CD1c-positive myeloid dendritic cell (primary cell): ENCODE measurements around the gene RAP1GDS1.
"Not testable (repeated sequence)": the region's sequence is repeated elsewhere in the genome, so short reads cannot be mapped to it uniquely, and the experiment has no call there.

Experiments used
- DNase-seq: peaks from one replicate; pipeline ENCODE4 v3.0.0-alpha.2; 2016; ENCODE audit errors: extremely low spot score

The RAP1GDS1 gene

DNA sequence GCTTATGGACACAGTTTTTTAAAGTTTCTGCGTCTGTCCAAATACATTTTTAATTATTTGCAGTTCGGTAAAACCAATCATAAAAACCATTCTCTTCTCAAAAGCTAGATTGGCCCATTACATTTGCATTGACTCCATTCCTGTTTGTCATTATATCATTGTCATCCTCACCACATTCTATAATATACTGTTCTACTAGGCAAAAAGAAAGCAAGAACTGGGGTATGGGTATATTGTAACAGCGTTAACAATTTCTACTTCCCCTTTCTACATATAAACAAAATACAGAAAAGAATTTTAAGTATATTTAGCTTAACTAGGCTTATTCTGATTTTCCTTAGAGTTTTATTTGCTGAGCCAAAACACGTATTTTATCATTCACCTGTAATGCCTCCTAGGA, 91.8 kb downstream of the RAP1GDS1 start:
- peak; percentile 2 for DNase-seq

DNA sequence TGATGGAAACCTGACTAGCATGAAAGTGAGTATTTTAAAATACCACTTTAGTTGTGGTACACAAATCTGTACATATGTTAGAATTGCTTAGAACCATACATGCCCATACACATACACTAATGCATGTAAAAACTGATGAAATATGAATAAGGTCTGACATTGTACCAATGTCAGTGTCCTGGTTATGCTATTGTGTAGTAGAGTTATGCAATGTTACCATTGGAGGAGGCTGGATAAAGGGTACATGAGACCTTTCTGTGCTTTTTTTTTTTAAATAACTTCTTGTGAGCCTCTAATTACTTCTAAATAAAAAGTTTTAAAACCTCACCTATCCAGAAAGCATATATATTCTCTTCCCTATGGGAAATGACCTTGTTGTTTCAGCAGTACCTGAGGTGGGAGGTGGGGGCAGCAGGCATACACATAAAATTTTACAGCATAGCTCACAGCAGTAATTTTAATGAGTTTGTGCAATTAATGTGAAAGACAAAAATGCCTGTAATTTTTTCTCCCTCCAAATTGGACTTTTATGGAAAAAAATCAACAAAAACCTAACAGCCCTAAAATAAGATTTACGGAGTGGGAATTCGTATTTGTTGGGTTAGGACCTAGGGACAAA, 97.6 kb downstream of the RAP1GDS1 start:
- DNase-seq, result no peak

DNA sequence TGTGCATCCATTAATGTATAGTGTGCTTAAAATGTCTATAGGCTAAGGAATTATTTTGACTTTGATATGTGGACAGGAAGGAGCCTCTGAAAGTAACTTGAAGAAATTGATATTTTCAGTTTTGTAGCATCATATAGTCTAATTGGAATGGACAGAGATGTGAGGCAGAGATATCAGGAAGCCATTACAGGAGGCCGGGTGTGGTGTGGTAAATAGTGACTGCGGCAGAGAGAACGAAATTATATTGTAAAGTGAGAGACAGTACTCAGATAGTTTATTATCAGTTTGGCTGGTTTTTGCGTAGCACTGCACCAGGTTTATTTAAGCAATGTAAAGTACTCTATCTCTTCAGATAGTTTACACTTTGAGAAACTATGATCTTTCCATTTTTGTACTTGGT, 98.5 kb downstream of the RAP1GDS1 start:
- DNase-seq, result no peak

DNA sequence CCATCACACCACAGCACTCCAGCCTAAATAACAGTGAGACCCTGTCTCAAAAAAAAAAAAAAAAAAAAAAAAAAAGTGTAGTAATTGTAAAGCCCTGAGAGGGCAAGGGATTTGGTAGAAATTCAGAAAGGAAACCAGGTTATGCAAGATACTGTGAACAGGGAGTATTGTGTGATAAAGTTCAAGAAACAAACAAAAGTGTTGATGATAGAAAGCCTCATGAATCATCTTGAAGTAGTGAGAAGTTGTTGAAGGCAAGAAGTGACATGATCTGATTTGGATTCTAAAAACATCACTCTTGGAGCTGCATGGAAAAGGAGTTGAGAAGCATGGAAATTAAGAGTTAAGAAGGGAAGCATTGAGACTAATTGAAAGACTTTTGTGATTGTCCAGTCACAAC, 102.2 kb downstream of the RAP1GDS1 start:
- DNase-seq, result no peak

DNA sequence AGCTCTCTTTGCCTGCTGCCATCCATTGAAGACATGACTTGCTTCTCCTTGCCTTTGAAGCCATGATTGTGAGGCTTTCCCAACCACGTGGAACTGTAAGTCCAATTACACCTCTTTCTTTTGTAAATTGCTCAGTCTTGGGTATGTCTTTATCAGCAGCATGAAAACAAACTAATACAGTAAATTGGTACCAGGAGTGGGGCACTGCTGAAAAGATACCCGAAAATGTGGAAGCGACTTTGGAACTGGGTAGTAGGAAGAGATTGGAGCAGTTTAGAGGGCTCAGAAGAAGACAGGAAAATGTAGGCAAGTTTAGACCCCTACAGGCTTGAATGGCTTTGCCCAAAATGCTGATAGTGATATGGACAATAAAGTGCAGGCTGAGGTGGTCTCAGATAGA, 105.1 kb downstream of the RAP1GDS1 start:
- DNase-seq, result not testable (repeated sequence)

DNA sequence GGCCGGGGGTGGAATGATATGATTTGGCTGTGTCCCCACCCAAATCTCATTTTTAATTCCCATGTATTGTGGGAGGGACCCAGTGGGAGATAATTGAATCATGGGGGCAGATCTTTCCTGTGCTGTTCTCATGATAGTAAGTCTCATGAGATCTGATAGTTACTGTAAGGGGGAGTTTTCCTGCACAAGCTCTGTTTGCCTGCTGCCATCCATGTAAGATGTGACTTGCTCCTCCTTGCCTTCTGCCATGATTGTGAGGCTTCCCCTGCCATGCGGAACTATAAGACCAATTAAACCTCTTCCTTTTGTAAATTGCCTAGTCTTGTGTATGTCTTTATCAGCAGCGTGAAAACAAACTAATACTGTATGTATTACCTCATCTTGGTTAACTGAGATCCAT, 106.8 kb downstream of the RAP1GDS1 start:
- DNase-seq, result not testable (repeated sequence)

DNA sequence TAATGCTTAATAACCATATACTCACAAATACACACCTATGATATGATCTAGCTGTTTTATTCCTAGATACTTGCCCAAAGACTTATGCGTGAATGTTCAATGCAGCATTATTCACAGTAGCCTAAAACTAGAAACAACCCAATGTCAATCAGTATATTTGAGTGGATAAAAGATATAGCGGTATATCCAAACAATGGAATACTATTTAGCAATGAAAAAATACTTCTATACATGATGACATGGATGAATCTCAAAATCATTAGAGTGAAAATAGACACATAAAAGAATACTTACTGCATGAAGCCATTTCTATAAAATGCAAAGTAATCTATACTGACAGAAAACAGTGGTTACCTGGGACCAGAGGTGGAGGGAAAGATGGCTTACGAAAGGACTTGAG, 108.1 kb downstream of the RAP1GDS1 start:
- no peak for DNase-seq

DNA sequence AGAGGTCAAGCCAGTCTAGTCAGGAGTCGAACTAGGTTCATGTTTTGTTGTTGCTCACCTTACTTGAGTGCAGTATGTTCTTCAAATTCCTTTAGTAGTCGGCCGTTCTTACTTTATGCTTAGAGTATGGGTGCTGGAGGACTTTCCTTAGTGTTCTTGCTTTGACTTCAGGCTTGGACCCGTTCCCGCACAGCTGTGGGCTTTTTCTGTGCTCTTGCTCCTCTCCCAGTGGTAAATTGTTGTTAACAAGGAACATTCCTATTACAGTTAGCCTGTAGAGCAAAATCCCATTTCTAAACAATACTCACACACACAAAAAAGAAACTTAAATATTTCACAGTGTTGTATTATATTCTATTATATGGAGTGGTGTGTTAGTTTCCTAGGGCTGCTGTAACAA, 113.5 kb downstream of the RAP1GDS1 start:
- DNase-seq, result no peak

DNA sequence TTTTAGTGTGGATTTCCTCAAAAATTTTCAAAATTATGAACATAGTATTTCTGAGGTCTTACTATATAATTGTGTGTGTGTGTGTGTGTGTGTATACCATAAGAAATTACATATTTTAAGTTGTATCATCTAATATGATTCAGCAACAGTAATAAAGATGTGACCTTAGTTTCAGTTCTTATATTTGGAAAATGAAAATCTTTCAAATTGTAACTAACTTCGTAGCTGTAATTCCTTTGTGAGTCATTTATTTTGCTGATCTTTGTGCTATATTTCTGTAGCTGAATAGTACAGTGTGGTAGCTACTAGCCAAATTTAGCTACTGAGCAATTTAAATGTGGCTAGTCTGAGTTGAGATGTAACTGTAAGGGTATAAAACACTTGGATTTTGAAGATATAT, 116.4 kb downstream of the RAP1GDS1 start:
- peak; percentile 18 for DNase-seq

DNA sequence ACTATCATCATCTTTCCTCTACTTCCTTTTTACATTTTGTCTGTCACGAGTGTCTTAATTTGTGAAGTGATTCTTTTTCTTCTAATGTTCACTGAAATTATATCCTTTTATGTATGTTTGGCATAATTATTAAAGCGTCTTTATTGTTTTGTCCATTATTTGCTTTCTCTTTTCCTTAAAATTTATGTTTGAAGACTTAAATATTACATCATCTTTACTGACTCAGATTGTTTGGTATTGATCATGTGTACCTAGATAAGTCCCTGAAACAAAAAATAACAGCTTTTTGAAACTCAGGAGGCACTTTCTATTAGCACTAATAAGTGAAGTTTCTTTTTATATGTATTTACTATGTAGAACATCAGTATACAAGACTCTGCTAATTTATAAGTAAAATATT, 120.1 kb downstream of the RAP1GDS1 start:
- no peak for DNase-seq

DNA sequence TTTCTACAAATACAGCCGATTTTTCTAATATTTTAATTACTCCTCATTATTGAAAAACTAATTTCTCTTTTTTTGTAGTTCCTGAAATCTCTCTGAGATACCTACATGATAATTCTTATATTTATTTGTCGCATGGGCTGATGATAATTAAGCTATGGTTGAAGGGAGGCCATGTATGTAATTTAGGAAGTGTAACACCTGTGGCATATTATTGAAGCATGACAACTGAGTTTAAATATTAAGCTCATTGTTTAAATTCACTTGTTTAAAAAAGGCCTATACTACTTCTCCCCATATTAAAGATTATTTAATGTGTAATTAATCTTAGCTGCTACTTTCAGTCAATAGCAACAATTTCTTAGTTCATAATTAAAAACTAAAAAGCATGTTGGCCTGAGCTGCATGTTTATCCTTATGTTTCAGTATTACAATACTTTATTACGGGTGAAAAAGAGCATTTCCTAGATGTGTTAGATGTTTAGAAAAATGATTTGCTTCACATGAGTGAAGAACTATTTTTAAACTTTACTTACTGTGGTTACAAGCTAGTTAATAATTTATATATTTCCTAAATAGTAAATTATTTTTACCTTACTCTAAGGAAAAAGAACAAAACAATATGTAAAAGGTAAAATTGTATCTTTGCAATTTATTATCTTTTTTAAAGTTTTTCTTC, 122.4 kb downstream of the RAP1GDS1 start:
- DNase-seq, result no peak

DNA sequence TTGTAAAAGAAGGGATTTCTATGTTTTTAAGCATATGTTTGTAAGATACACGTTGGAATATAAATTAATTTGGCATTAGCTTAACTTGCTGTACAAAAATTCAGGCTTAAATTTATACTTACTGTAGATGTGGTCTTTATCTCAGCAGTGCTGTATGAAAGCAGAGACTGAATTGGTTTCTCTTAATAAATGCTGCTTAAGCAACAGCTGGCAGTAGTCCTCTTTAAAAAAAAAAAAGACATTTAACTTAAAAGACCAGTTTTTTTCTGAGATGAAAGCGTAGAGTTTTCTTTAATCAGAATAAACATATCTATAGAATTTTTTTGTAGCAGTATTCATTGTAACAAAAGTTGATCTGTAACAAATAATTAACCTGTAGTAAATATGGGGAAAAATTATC, 124.6 kb downstream of the RAP1GDS1 start:
- DNase-seq, result no peak

DNA sequence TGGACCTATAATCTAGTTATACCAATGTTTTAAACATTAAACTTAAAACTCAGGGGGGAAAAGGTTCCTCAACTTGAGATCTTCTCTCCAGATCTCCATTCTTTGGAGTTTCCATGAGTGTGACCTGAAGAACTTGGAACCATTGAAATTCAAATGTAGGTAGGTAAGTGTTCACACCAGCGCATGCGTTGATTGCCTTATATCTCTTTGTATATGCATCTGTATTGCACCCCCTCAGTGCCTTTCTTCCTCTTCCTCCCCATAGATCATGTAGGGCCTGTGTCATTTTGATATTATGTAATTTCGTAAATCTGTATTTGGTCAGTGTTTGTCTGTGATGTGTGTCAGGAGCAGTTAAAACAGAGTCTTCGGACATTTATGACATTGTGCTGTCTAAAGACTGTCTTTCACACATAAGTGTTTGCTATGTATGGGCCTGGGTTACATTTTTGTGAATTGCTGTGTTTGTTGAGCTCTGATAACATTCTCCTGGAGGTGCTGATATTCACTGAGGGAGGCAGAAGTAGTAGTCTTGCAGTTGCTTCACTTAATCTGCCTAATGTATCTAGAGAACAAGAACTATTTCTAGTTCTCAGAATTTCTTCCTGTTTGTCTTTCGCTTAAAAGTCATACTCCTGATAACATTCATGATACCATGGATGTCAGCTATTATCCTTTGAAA, 126.3 kb downstream of the RAP1GDS1 start:
- DNase-seq, result no peak

DNA sequence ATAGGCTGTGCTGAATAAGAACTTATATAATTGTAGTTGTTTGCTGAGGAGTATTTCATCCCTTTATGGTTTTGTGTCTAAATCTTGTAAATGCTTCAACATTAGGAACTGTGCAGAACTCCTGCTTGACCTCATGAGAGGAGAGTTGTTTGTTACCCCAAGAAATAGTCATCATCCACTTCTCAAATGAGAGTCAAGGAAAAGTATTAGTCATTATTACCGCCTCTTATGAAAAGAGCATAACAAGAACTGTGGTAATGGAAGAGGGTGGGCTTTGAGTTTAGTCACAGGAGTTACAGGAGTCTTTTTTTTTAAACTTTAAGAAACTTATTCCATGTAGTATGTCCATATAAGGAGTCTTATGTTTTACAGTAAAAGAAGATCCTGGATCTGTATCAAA, 132.9 kb downstream of the RAP1GDS1 start:
- no peak for DNase-seq

DNA sequence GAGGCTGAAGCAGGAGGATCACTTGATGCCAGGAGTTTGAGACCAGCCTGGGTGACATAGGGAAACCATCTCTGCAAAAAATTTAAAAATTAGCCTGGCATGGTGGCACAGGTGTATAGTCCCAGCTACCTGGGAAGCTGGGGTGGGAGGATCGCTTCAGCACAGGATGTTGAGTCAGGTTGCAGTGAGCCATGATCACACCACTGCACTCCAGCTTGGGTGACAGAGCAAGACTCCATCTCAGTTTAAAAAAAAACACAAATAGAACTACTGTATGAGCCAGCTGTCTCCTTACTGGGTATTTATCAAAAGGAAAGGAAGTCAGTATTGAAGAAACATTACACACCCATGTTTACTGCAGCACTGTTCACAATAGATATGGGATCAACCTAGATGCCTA, 138.7 kb downstream of the RAP1GDS1 start:
- no peak for DNase-seq

DNA sequence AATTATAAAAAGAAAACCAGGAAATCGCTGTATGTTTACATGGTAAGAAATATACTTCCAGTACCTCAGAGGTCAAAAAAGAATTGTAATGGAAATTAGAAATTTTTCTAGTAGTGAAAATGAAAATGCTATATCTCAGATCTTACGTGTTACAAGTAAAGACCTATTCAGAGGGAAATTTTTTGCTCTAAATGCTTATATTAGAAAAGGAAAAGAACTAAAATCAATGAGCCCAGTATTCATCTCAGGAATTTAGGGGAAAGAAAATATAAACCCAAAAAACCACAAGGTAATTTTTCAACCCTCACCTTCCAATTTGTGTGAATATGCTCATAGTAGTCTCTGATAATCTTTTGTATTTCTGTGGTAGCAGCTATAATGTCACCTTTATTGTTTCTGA, 145.6 kb downstream of the RAP1GDS1 start:
- no peak for DNase-seq

DNA sequence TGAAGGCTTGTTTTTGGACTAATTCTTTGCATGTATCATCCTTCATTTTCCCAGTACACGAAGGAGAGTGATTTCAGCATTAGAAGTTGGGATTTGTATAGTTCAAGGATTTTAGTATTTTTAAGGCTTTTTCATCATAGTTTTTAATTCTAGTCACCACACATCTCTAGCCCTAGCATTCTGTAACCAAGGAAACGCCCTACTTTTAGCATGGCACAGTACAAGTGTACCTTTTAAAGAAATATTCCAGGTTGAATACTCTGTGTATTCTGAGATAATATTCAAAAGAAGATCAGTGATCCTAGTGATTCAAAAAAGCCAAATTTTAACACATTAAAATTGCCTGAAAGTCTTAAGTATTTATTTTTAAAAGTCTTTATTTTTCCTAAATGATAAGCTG, 150.5 kb downstream of the RAP1GDS1 start:
- DNase-seq, result no peak

DNA sequence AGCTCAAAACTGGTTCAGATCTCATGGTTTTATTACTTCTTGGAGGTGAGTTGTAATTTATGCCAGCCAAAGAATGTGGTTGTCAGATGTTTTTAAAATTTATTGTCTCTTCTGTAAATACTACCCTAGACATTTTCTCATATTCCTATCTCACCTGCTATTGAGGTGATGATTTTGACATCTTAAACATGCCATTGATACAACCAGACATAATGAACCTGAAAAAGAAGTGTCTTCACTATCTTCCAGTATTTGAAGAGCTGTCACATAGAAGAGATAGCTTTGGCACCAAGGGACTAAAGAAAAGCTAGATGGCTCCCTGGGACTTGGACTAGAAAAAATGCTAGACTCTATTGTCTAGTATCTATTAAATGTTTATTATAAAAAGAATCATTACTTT, 155.7 kb downstream of the RAP1GDS1 start:
- no peak for DNase-seq

DNA sequence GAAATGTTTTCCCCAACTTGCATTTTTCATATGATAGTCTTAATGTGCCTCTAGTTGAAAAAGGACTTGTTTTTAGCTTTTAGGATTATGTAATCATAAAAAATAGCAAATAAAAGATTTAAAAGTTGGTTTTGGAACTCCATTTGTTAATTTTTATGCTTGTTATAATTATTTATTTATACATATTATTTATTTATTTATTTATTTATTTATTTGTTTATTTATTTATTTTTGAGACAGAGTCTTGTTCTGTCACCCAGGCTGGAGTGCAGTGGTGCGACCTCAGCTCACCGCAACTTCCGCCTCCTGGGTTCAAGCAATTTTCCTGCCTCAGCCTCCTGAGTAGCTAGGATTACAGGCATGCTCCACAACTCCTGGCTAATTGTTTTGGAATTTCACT, 159.0 kb downstream of the RAP1GDS1 start:
- not testable (repeated sequence) for DNase-seq

DNA sequence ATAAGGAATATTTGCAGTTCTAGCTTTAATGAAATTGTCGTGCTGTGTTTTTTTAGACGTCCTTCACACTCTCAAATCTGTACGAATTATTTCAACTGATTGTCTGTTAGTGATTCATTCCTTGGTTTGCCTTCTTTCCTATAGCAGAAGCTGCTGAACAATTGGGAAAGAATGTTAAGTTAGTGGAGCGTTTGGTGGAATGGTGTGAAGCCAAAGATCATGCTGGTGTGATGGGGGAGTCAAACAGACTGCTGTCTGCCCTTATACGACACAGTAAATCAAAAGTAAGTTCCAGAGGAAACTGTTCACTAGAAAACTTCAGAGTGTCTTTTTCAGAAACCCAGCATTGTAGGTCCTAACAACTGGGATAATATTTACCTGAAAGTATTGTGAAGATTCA, 159.9 kb downstream of the RAP1GDS1 start:
- DNase-seq, result no peak

DNA sequence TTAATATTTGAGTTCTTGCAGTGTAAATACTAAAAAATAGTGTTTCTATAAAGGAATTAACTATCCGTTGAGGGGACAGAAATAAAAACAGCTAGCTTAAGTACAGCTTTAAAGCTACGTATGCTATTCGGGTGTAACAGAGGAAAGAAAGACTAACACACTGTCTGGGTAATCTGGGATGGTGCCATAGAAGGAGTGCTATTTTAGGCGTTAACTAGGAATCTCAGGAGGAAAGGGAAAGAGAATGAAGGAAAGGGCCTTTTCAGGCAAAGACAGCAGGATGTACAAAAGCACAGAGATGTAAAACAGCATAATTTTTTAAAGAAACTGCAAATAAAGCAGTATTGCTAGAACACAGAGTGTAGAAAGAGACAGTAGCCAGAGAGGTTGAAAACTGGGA, 161.8 kb downstream of the RAP1GDS1 start:
- DNase-seq, result no peak

DNA sequence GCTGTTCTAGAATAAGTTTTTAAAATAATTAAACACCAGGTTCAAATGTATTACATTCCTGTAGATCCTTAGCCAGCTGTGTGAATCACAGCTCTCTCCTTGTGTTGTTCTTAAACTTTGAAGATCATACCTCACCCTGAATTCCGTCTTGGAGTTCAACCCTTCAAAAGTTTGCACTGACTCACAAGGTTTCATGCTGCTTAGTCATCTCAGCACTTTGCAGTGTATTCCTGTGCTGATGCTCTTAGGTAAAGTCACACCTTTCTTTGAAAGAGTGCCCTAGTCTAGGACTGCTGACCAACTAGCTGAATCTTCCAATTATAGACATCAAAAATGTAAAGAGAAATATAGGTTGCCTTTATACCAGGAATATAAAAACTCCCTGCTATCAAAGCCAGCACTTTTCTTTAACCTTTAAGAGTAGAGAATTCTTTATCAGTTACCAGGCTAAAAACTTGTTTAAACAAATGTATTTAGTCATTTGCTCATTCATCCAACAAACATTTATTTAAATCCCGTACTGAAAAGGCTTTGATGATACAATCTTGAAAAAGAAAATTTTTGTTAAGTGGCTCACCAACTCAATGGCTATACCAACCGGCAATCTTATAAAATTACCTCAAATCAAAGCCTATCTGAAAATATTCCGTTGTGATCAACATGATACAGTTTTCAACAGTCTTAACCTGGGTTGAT, 169.7 kb downstream of the RAP1GDS1 start:
- DNase-seq, result no peak

DNA sequence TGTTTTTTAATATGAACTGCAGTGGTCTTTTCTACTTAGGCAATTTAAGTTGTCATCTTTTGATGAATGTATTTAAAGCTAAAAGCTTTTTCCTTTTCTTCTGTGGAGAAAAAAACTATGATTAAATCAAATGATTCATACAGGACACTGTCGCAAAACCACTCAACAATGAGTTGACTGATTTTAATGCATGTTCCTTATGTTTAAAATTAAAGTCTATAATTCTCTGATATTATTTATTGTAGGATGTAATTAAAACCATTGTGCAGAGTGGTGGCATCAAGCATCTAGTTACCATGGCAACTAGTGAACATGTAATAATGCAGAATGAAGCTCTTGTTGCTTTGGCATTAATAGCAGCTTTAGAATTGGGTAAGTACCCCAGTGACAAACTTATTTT, 172.5 kb downstream of the RAP1GDS1 start:
- no peak for DNase-seq
